Stimulated activated CD4-positive, alpha-beta T cell treated with anti-CD3 and anti-CD28 coated beads, Interleukin-4, amount 100 ng/mL, for 24 hours (primary cell): Measurements from ENCODE around the gene SNRPD3.
"Not testable (repeated sequence)": the region's sequence is repeated elsewhere in the genome, so short reads cannot be mapped to it uniquely, and the experiment has no call there.

Experiments
- DNase-seq: peaks from one replicate; pipeline ENCODE4 v3.0.0-alpha.2; 2020

SNRPD3 gene

DNA sequence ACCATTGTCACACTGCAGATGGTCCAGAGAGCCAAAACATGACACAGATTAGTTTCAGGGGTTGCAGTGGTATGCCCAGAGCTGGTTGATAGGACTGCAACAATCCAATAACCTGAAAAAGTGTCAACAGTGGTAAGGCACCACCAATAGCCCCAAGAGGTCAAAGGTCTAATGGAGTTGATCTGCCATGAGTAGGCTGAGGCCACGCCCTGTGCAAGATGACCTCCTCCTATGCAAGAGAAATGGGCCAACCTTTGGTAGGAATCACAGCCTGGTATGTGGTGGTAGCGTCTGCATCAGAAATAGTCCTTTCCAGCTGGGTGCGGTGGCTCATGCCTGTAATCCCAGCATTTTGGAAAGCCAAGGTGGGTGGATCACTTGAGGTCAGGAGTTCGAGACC lies 20.5 kb upstream of the SNRPD3 start:
- no peak for DNase-seq

DNA sequence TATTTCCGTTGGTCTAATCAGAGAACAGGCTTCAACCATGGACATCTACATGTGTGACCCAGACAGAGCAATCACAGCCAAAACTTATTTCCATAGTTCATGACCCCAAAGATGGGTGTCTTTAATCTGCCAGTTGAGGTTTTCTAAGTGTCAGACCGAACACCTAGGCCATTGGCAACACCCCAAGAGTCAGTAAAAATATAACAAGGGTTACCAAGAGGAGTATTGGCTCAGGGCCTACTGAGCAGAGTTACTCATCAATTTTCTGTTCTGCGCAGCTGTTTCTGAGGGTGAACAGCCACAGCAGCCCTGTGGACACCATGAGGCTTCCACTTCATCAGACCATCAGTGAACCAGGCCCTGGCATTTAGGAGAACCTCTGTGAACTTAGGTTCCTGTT lies 19.7 kb upstream of the SNRPD3 start:
- DNase-seq: no peak

DNA sequence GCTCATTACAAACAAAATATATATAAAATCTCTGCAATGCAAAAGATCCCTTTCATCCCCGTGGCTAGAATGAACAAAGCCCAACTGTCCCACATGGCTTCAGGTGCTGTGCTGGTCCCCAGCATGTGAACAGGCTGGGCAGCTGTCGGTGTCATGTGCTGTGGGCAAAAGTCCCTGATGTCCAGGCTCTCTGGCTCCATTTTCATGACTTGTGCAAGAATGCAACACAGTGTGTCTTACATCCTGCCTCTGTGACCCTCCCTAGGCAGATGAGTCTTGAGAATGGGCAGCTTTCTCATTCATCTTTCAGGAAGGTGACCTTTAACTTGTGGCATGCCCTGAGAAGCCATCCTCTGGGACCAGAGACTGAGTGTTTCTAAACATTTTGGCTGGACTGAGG lies 15.3 kb upstream of the SNRPD3 start:
- no peak for DNase-seq

DNA sequence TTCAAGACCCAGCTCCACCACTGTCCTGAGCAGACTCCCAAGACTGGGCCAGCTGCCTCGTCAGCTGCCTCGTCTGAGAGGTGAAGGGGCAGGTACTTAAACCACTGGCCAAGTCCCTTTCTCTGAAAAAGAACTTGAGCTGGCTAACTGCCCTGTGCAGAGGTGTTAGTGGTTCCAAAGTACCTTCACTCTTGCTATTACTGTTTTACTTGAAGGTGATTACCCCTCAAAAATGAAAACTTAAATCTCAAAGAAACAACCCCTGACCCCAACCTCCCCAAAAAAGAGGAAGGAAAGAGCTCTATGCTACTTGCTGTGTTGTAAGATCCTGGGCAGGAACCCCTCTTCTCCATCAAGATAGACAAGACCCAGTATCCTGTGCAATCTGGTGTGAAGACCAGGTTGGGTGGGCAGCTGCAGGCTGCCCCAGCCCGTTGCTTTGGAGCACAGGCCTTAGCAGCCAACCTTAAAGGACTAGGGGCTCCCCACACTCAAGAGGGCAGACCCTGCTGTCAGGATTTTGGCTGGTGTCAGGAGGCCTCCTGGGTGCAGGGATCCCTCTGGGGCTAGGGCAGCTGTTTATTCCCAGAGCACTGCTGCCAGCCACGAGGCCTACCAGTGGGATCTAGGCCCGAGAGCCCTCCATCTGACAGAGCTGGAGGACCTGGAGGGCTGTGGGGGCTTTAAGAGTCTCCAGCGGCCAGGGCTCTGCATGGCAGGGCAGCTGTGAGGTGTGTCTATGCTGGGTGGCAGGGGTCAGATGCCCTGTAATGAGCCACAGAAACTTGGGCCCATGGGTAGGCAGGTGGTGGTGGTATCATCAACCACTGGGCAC lies 13.9 kb upstream of the SNRPD3 start:
- no peak for DNase-seq

DNA sequence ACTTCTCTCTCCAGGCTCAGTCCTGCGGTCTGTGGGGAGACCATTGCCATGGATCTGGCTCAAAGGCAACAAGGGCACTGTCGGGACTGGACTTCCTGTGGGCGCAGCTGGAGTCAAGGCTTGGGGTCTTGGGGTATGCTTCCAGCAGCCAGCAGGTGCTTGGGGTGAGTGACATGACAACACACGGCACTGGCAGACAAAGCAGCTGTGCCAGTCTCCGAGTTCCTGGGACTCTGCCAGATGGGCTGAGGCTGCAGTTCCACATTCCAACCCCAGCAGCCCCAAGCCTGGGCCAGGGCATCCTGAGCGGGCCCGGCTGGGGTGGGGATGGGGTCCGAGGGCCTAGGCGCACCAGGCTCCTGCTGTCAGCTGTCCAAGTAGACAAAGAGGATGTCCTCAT lies 13.2 kb upstream of the SNRPD3 start:
- no peak for DNase-seq

DNA sequence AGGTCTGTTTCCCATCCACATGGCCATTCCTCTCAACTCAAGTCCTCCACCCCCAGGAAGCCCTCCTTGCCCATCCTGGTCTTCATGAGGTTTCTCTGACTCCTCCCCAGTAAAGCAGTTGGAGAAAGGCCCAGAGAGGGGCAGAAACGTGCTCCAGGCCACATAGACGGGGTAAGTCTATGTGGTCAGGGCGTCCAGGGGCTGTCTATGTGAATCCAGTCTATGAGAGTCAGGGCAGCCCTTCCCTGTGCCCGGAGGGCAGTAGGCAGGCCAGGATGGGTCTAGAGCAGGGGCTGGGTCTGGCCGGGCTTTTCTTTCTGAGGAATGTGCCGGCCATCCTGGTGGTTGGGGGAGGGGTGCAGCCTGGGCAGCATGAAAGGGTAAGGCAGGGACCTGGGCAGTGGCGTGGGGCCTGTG lies 12.6 kb upstream of the SNRPD3 start:
- no peak for DNase-seq

DNA sequence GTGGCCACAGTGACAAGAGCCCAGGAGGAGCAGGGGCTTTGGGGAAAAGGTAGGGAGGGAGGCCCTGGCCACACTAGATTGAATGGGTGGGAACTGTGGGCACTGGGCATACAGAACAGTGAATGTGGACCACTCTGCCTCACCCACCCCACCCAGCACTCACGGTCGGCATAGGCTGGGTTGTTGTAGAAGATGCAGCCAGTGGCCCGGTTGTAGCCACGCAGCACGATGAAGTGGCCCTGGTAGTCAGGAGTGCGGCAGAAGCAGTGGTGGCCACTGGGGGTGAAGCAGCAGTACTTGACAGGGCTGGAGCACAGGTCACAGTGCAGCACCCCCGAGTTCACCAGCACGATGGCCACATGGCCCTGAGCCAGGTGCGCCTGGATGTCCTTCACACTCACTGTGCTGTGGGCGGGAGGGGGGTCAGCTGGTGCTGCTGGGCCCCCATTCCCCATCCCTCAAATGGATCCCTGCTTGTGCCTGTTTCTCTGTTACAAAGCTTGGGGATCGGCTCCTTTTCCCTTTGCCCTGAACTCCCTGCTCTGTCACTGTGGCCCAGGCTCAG lies 12.0 kb upstream of the SNRPD3 start:
- no peak for DNase-seq

DNA sequence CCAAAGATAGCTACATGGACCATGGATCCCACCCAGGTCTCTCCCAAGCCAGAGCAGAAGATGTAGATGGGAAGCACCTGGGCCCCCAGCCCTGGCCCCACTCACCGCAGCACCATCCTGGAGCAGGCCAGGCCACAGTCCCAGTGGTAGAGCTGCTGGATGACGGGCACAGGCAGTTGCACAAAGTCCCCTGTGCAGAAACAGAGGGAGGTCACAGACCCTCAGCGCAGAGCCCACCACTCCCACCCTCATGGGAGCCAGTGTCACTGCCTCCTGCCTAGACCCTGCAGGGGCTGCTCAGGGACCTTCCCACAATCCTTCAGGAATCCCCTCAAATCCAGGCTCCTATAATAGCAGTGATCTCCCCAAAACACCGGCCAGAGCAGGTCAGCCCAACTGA lies 7.0 kb upstream of the SNRPD3 start:
- no peak for DNase-seq

DNA sequence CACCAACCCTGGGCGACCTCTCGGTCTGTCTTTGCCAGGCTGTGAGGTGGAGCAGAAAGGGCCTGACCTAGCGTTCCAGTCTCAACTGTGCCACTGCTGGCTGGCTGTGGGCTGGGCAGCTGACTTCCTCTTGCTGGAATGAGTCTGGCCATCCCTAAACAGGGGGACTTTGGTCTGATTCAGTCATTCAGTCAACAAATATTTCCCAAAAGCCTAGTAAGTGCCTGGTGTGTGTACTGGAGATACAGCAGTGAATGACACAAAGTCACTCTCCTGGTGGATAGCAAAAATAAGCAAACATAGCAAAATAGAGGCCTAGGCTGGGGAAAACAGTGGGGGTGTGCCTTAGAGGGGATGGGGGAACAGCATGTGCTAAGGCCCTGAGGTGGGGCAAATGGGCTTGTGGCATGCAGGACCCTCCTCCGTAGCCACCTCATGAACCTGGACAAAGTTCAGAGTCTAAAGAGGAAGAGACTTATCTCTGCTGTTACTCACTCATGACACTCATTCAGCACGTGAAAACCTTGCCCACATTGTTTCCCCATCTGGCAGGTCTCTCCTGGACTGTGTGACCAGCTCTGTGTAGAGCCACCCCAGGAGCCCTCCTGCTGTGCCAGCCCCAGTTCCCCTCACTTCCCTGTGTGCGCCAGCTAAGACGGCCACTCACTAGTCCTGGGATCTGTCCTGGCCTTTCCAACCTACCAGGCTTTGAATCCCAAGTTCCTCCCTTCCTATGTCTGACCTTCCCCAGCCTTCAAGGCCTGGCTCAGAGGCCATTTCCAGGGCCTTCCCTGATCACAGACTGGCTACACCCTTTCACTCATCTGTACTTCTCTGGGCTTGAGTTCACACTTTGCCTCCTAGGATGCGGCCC lies 5.5 kb upstream of the SNRPD3 start:
- no peak for DNase-seq

DNA sequence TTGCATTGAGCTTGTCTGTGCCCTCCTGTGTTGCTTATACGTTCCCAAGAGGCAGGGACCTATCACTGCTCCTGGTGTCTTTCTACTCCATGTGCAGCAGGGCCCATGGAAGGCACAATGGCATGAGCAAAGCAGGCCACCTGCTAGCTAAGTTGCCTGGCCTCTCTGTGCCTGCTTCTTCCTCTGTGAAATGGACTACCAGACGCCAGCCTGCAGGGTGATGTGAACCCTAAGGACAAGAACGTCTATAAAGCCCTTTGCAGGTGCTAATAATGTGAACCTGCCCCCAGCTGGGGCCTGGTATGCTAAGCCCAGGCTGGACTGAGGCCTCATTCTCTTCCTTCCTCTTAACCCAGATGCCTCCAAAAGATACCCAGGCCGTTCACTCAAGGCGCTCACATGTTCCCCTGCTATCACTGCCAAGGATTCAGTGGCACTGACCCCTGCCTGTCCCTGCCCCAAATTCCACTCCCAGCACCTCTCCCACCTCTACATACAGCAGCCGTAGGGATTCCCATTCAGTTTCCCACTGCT lies 4.8 kb upstream of the SNRPD3 start:
- DNase-seq: no peak

DNA sequence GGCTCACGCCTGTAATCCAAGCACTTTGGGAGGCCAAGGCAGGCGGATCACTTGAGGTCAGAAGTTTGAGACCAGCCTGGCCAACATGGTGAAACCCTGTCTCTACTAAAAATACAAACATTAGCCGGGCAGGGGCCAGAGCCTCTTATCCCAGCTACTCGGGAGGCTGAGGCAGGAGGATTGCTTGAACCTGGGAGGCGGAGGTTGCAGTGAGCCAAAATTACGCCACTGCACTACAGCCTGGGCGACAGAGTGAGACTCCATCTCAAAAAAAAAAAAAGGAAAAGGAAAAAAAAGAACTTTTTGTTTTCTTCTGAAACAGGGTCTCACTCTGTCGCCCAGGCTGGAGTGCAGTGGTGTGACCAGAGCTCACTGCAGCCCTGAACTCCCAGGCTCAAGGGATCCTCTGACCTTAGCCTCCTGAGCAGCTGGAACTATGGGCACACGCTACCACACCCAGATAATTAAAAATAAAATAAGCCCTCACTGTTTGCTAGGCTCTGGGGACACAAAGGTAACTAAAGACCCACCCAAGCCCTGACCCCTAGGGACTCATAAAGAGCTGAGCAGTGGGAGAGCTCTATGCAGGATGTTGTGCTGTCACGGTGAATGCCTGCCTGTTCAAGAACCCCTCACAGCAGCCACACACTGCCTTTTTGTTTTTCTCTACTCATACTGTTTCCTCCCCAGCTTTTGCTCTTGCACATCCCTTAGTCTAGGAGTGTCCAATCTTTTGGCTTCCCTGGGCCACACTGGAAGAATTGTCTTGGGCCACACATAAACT lies 3.1 kb upstream of the SNRPD3 start:
- DNase-seq: not testable (repeated sequence)

DNA sequence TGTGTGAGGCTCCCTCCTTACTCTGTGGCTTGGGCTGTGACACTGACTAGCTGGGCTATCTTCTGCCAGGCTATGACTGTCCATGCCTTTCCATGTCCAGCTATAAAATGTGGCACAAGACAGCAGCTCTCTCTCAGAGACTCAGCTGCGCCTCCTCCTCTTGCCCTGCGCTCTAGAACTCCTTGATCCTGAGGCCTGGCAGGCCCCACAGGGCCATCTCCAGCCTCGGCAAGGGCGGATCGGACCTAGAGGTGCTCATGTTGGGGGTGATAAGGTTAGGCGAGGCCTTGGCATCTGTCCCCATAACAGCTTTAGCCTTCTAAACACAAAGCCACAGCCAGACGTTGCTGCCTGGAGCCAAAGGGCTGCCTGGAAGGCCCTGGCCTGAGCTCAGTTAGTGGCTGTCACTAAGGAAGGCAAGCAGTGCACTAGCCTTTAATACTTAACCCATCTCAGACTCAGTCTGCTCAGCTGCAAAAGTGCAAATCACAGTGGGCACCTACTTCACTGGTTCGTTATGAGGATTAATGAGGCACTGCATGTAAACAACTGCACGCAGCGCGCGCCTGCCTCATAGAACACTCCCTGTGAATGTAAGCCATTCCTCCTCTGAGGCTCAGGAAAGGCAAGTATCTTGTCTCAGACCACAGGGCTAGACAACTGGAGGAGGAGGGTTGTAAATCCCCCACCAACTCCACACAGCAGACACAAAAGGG lies 2.0 kb upstream of the SNRPD3 start:
- DNase-seq: no peak

DNA sequence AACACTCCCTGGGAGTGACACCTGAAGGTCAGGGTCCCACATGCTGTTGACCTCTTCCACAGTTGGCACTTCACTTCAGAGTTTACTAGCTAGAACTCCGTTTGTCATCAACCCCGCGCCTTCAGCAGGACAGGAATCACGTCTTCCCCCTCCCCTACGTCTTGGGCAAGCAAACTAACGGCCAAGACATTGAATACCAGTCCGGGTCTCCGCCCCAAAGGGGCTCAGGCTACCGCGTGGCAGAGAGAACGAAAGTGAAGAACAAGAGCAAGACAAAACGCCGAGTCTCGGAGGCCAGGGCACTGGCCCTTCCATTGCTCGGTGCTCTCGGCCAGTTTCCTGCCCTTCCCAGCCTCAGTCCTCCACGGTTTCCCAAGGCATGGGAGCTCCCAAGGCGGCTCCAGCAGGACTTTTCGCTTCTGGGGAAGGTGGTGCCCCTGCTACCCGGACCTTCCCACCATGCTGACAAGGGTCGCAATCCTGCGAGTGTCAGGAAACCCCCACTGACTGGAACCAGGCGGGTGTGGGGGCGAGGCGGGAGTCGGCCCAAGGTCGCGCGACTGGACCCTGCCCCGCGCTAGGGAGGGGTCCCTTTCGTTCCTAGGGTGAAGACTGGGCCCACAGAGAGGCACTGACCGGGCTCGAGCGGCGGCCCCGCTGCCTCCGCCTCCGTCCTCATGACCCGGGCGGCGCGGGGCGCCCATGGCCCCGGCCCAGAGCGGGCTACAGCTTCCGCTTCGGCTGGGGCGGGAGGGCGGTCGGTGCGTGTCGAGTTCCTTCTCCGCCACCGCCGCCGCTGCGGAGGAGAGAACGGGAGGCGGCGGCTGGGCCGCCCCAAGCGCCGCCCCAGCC lies 1.3 kb upstream of the SNRPD3 start, which contains the start of gene GUCD1:
Gene GUCD1, minus strand, starts transcription at position 826 of the 852 bp plus-strand sequence. Its CDS starts 147 bp downstream, at position 679.
- peak; percentile 29 for DNase-seq

DNA sequence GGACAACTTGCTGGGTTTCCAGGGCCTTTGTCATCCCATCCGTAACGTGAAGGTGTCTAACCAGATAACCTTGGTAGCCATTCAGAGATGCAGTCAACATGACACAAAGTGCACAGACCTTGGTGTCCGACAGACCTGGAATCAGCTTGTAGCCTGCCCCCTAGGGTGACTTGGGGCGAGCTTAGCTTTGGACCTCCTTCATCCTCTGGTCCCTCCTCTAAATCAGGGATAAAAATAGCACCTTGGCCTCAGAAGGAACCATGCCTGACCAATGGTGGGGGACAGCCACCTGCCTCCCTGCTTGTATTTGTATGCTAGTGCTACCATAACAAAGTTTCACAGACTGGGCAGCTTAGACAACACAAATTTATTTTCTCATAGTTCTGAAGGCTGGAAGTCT lies 3.7 kb downstream of the SNRPD3 start:
- DNase-seq: no peak

DNA sequence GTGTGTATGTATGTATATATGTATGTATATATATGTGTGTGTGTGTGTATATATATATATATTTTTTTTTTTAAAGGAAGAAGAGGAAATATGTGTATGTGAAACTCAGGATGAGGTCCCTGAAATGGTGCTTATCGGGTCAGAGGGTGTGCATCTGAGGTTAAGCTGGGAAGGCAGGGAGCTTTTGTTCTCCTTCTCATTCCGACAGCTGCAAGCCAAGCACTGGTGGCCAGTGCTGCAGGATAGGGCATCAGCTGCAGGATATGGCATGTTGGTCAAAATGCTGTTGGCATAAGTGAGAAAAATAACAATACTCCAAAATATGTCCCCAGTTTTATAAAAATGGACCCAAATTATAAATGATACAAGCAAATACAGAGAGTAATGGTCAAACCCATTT lies 7.4 kb downstream of the SNRPD3 start:
- no peak for DNase-seq

DNA sequence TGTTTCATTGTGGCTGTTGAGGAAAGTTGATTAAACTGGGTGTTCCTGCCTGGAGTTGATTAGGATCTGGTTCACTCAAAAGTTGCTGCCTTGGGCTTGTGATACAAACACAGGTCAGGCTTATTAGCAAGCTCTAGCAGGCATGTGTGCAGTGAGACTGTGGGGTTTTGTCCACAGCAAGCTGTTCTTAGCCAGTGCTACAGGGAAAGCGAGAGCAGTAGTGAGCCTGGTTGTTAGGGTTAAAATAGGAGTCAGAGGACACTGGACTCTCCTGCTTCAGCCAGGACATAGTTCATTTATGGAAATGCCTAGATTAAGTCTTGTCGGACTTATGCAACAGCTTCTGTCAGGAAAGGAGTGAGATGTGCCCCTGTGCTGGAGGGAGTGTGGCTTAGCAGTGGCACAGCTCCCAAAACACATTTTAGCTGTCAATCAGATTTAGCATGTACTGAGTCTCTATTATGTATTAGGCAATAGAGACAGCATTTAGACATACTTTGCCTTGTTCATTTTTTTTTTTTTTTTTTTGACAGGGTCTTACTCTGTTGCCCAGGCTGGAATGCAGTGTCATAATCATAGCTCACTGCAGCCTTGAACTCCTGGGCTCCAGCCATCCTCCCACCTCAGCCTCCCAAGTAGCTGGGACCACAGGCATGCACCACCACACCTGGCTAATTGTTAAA lies 8.7 kb downstream of the SNRPD3 start:
- DNase-seq: no peak

DNA sequence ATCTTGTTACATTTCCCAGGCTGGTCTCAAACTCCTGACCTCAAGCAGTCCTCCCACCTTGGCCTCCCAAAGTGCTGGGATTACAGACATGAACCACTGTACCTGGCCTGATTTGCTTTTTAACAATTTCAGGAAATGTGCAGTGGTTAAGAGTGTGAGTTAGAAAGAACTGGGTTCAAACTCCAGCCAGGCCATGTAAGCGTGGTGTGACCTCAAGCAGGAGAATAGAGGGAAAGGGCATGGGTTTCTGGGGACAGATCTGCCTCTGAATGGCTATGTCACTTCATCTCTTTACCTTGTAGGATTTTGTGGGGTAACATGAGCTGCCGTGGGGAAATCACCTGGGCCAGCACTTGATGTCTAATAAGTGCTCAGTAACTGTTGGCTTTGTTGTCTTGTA lies 9.3 kb downstream of the SNRPD3 start:
- DNase-seq: no peak

DNA sequence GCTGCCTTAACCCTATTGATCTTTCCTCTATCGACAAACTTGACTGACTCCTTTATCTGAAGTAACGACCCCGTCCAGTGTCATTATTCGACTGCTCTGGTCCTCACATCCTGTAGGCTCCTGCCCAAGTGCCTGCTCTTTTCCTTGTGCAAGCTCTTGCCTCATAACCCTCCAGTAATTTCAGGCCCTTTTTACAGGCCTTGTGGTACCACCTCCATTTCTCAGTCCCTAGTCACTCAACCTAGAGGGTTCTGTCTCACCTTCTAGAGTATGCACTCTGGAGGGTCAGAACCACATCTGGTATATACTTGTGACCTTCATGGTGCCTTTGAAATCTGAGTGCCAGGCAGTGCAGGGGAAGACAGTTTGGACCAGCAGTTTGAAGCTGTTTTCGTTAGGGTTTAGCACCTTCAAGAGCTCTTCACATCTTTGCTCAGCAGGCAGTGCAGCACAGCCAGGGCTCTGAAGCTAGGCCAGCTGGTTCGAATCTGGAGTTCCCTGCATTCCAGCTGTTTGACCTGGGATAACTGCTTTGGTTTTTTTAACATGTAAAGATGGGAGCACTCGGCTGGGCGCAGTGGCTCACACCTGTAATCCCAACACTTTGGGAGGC lies 11.2 kb downstream of the SNRPD3 start:
- DNase-seq: no peak

DNA sequence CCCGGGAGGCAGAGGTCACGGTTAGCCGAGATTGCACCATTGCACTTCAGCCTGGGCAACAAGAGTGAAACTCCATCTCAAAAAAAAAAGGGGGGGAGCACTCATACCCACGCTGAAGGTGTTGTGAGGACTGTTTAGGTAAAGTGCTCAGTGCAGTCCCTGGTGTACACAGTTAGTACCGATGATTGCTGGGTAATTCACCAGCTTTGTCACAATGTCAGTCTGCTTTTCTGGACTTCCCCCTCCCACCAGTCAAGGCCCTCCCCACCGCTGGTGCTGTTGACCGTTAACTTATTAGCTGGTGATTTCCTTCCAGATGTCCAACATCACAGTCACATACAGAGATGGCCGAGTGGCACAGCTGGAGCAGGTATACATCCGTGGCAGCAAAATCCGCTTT lies 11.9 kb downstream of the SNRPD3 start:
- DNase-seq: no peak

DNA sequence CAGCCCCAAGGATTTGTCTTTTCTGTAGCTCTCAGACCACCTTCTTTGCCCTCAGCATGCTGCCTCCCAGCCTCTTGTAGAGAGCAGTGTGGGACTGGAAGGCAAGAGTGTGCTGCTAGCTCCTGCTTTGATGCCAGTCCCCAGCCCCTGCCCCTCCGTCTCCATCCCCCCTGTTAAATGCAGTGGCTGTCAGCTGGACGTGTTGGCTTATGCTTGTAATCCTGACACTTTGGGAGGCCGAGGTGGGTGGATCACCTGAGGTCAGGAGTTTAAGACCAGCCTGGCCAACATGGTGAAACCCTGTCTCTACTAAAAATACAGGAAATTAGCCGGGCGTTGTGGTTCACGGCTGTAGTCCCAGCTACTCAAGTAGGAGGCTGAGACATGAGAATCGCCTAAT lies 15.5 kb downstream of the SNRPD3 start:
- DNase-seq: no peak
